DOHH2 (cell line): ENCODE measurements around the gene SLC25A18.

Experiments
- EZH2phosphoT487 ChIP-seq: fragments of 200-600 bp; sonication (generic); IDR thresholded peaks from 2 replicates; pipeline ENCODE4 v1.6.1; 2017; ENCODE audit warnings: borderline replicate concordance, mild to moderate bottlenecking, antibody characterized with exemption, low read length, moderate library complexity, mixed read lengths
- TF ChIP-seq, protein P1 (sequence below): fragments of 200-600 bp; sonication (generic); IDR thresholded peaks from one replicate; pipeline ENCODE4 v1.5.1; 2014; ENCODE audit warnings: antibody characterized with exemption, mild to moderate bottlenecking, low read depth, low read length; ENCODE audit not compliant: poor library complexity, severe bottlenecking

DNA sequence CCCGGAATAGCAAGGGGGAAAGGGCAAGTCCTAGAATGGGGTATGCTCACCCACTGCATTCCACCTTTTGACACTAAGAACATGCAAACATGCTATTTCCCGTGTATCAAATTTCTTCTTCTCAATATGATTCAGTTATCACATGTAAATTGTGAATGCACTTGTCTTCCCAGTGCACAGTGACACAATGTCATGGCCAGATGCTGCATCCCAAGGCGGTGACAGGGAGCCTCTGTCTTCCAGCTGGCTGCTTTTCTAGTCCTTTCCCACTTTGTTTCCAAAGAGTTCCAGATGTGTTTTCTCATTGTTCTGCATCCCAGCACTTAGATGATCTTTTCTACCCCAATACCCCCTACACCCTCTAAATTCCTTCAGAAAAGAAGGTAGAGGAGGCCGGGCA, 12.4 kb downstream of the SLC25A18 start:
- TF ChIP-seq, protein P1, sequence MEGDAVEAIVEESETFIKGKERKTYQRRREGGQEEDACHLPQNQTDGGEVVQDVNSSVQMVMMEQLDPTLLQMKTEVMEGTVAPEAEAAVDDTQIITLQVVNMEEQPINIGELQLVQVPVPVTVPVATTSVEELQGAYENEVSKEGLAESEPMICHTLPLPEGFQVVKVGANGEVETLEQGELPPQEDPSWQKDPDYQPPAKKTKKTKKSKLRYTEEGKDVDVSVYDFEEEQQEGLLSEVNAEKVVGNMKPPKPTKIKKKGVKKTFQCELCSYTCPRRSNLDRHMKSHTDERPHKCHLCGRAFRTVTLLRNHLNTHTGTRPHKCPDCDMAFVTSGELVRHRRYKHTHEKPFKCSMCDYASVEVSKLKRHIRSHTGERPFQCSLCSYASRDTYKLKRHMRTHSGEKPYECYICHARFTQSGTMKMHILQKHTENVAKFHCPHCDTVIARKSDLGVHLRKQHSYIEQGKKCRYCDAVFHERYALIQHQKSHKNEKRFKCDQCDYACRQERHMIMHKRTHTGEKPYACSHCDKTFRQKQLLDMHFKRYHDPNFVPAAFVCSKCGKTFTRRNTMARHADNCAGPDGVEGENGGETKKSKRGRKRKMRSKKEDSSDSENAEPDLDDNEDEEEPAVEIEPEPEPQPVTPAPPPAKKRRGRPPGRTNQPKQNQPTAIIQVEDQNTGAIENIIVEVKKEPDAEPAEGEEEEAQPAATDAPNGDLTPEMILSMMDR = no peak
- TF ChIP-seq EZH2phosphoT487 = no peak
